GM12892 (cell line): ENCODE data around the gene FSIP1.

Experiments
- POLR2A ChIP-seq: IDR thresholded peaks from 2 replicates; pipeline ENCODE4 v1.6.1; 2011; ENCODE audit warnings: low read depth, low read length, control low read depth
- POLR2AphosphoS5 ChIP-seq: IDR thresholded peaks from 2 replicates; pipeline ENCODE4 v1.6.1; 2011; ENCODE audit warnings: low read depth, low read length, control low read depth
- TAF1 ChIP-seq: IDR thresholded peaks from 2 replicates; pipeline ENCODE4 v1.6.1; 2011; ENCODE audit warnings: low read depth, mild to moderate bottlenecking, control low read depth, low read length, borderline replicate concordance

- no peak for TF ChIP-seq POLR2AphosphoS5
- no peak for TF ChIP-seq POLR2A
- TF ChIP-seq TAF1, result no peak
These were observed 44.3 kb upstream of the FSIP1 start for GRCh38 chr15:39826975-39827374.
